Bronchial epithelial cell (primary cell): Measurements from ENCODE around the gene TEF. TPM values are rescaled to one million over a fixed set of nuclear protein-coding genes. Genes with fewer than 3 reads are reported as not detected.

Source experiments
- DNase-seq: peaks from one replicate; pipeline ENCODE4 v3.0.0-alpha.2; 2010; ENCODE audit warnings: low read depth
- FAIRE-seq: peaks from 2 replicates; lab custom pipeline; 2011; peaks lifted over from hg19 to GRCh38; lab: Jason Lieb, UNC
- H3K27me3 ChIP-seq: 2 replicates; pipeline ENCODE4 v1.5.1; 2011; ENCODE audit warnings: low read length; ENCODE audit not compliant: control insufficient read depth, insufficient read depth
- H3K36me3 ChIP-seq: 2 replicates; pipeline ENCODE4 v1.5.1; 2011; ENCODE audit warnings: low read length; ENCODE audit not compliant: control insufficient read depth, insufficient read depth
- H3K4me3 ChIP-seq: 2 replicates; pipeline ENCODE4 v1.5.1; 2011; ENCODE audit warnings: mild to moderate bottlenecking, low read depth, low read length, control low read depth
- total RNA-seq: library from RNA; depleted of rRNA; stranded (reverse); fragments of >200 nt; gene quantifications from 2 replicates; pipeline ENCODE4 v1.2.1, GENCODE V29; 2014
- TF ChIP-seq, protein P1 (sequence below): IDR thresholded peaks from 2 replicates; pipeline ENCODE4 v1.5.1; 2011; ENCODE audit warnings: mild to moderate bottlenecking, moderate library complexity, low read length, control low read depth, inconsistent platforms; ENCODE audit not compliant: insufficient read depth, severe bottlenecking

TEF gene
- total RNA-seq, 1 donor from 2014 or later = 7.6 TPM

DNA sequence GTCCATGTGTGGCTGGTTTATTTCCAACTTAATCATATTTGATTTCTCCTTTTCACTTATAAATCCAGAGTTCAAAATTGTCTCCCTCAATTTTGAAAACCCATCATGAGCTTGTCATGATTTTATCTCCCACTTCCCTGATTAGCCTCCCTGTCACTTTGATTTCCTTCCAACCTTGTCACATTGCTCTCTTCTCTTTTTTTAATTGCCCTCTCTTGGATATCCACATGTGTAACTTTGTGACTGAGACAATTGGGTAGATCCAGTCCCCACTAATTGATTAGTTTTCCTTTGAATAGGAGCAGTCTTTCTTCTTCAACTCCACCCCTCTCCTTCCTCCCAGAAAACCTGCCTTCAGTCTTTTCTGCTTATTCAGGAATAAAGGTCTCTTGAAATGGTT, 2.4 kb downstream of the TEF start:
- DNase-seq (no peak), FAIRE-seq (no peak)
- Histone ChIP-seq H3K36me3 (peaks cover 3% of the 10 kb centered on the region), H3K4me3 (no peak overlapping the region), H3K27me3 (no peaks in the 10 kb centered on the region)
- TF ChIP-seq, protein P1, sequence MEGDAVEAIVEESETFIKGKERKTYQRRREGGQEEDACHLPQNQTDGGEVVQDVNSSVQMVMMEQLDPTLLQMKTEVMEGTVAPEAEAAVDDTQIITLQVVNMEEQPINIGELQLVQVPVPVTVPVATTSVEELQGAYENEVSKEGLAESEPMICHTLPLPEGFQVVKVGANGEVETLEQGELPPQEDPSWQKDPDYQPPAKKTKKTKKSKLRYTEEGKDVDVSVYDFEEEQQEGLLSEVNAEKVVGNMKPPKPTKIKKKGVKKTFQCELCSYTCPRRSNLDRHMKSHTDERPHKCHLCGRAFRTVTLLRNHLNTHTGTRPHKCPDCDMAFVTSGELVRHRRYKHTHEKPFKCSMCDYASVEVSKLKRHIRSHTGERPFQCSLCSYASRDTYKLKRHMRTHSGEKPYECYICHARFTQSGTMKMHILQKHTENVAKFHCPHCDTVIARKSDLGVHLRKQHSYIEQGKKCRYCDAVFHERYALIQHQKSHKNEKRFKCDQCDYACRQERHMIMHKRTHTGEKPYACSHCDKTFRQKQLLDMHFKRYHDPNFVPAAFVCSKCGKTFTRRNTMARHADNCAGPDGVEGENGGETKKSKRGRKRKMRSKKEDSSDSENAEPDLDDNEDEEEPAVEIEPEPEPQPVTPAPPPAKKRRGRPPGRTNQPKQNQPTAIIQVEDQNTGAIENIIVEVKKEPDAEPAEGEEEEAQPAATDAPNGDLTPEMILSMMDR = no peak

DNA sequence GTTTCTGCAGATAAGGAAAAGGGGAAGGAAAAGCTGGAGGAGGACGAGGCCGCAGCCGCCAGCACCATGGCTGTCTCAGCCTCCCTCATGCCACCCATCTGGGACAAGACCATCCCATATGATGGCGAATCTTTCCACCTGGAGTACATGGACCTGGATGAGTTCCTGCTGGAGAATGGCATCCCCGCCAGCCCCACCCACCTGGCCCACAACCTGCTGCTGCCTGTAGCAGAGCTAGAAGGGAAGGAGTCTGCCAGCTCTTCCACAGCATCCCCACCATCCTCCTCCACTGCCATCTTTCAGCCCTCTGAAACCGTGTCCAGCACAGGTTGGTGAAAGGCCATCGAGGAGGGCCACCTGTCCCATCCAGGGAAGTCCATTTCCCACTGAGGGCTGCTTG, 5.6 kb downstream of the TEF start:
- Histone ChIP-seq H3K36me3 (peaks cover 3% of the 10 kb centered on the region), H3K4me3 (no peak overlapping the region), H3K27me3 (no peaks in the 10 kb centered on the region)
- peak; percentile 82 for FAIRE-seq
- DNase-seq = no peak
- TF ChIP-seq, protein P1 = no peak

DNA sequence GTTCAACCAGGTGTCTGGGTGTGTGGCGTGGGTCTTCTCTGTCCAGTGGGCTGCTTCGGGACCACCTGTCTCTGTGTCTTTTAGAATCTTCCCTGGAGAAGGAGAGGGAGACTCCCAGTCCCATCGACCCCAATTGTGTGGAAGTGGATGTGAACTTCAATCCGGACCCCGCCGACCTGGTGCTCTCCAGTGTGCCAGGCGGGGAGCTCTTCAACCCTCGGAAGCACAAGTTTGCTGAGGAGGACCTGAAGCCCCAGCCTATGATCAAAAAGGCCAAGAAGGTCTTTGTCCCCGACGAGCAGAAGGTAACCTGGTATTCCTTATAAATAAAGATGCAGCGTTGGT, 12.2 kb downstream of the TEF start:
- DNase-seq (no peak), FAIRE-seq (no peak)
- no peak overlapping the region for H3K4me3 ChIP-seq
- no peaks in the 10 kb centered on the region for H3K27me3 ChIP-seq
- H3K36me3 ChIP-seq = peaks cover 7% of the 10 kb centered on the region
- TF ChIP-seq, protein P1 = no peak

DNA sequence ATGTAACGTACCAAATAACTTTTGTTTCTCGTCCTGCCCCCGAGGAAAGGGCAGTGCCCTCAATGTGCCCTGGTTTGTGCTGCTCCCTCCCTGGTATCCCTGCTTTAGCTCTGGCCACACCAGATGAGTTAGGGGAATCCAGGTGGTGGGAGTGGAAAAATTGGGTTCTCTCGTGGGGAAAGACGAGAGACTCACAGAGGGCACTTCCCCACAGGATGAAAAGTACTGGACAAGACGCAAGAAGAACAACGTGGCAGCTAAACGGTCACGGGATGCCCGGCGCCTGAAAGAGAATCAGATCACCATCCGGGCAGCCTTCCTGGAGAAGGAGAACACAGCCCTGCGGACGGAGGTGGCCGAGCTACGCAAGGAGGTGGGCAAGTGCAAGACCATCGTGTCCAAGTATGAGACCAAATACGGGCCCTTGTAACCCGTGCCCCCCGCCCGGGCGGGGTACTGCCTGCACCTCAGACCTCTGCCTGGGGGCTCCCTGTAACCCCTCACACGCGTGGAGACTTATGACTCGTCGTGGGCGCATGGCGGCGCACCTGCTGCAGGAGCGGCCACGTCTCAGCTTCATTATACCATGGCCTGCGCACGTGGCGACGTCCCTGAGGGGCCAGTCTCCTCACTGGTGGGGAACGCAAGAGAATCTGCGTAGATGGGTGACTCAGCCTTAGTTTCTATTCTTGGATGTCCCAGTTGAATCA, 13.9 kb downstream of the TEF start:
- TF ChIP-seq, protein P1 = no peak
- no peak for FAIRE-seq
- DNase-seq = no peak
- Histone ChIP-seq H3K4me3 (no peak overlapping the region), H3K27me3 (no peaks in the 10 kb centered on the region), H3K36me3 (peaks cover 7% of the 10 kb centered on the region)

DNA sequence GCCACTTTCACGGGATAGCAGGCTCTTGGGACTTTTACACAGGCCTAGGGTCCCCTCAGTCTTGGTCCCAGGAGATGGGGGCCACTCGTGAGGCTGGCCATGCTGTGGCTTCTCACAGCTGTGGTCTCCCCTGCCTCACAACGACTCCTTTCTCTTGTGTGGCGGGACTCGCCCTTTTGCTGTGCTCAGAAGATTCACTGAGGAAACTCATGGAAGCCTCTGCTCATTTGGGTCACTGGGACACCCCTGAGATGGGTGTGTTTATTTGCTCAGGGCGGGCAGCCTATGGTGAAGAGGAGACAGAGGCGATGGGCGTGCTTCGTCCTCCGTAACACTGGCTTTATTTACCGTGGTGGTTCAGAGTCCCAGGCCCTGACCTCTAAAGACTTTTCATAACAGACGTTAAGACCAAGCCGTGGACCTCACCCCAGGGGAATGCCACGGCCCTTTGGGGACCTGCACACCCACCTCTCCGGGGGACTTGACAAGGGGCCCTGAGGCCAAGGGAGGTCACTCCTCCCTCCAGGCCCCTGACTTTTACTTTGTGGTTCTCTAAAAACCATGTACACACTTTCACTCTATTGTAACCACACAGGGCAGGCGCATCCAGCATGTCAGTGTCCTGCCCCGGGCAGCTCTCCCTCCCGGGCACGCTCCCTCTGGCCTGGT, 15.5 kb downstream of the TEF start:
- H3K36me3 ChIP-seq = peaks cover 7% of the 10 kb centered on the region
- DNase-seq (no peak), FAIRE-seq (peak; percentile 87)
- TF ChIP-seq, protein P1 = no peak
- H3K27me3 ChIP-seq = no peaks in the 10 kb centered on the region
- H3K4me3 ChIP-seq = no peak overlapping the region
